NCI-H2171 treated with DMSO at 0.1 percent for 48 hours (cell line): ENCODE measurements around the gene UBAC2.
"Not testable (repeated sequence)": the region's sequence is repeated elsewhere in the genome, so short reads cannot be mapped to it uniquely, and the experiment has no call there.

Source experiments
- DNase-seq: peaks from one replicate; lab custom pipeline; 2025; lab: John Stamatoyannopoulos, UW

UBAC2 gene

DNA sequence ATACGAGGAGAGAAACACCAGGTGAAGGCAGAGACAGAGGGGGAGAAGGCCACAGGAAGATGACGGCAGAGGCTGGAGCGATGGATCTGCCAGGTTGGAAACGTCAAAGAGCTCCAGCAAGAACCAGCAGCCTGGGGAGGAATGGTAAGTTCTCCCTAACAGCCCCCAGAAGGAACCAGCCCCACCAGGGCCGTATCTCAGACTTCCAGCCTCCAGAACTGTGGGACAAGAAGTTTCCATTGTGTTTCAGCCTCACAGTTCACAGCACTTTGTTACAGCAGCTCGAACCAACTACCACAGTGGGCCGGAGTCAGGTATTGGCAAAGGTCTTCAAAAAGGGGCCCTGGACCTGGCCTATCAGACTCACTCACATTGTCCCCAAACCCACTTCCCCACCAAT is 195.8 kb downstream of the UBAC2 start:
- no peak for DNase-seq

GRCh38 chr13:99398071-99398470 is 197.4 kb downstream of the UBAC2 start:
- no peak for DNase-seq

DNA sequence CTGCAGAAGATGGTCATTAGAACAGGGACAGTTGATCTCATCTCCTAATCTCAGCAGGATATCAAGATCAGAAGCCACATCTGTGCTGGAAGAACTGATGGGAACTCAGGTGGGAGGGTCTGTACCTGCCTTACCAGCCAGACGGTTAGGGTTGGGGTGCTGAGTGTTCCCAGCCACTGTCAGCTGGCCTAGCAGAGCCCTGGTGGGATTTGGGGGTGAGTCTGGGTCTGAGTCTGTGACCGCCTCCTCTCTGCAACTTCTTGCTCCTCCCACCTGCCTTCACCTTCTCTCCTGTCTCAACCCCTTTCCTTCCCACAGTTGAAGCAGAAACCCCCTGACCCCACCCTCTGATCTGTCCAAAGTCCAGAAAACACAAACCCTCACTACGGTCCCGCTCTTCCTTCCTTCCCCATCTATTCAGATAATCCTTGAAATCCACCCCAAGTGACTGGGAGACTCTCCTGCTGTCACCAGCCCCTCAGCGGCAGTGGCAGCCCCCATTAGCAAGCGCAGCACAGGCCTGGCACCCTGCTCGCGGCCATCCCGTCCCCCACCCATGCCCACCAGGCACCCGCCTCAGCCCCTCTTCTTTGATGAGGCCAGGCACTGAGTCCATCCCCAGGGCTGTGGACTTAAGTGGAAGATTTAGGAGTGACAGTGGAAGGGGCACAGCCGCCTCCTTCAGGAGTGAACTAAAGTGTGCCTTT is 198.4 kb downstream of the UBAC2 start:
- DNase-seq = no peak

- DNase-seq = no peak
These were observed 198.9 kb downstream of the UBAC2 start for GRCh38 chr13:99399623-99399974.

DNA sequence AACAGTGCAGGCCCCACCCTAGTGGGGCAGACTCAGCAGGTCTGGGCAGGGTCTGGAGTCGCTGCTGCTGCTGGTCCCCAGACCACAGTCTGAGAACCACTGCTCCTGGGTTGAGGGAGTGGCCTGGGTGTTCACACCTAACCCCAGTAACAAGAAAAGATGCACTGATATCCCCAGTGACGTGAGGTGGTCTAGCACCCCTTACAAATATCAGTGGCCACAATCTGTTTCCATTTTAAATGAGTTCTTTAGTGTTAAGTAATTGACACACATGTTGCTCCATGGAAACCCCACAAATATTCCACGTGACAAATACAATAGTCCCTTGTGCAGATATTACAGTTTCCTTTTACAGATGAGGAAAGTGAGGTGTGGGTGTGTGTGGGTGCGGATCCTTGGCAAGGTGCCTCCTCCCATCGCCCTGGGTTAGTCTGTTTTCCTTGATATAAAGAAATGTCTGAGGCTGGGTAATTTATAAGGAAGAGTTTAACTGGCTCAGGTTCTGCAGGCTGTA is 202.9 kb downstream of the UBAC2 start:
- DNase-seq = no peak

- no peak for DNase-seq
These were observed 203.5 kb downstream of the UBAC2 start for GRCh38 chr13:99404005-99404755.

- DNase-seq = no peak
These were observed 205.3 kb downstream of the UBAC2 start for GRCh38 chr13:99405966-99406365.

DNA sequence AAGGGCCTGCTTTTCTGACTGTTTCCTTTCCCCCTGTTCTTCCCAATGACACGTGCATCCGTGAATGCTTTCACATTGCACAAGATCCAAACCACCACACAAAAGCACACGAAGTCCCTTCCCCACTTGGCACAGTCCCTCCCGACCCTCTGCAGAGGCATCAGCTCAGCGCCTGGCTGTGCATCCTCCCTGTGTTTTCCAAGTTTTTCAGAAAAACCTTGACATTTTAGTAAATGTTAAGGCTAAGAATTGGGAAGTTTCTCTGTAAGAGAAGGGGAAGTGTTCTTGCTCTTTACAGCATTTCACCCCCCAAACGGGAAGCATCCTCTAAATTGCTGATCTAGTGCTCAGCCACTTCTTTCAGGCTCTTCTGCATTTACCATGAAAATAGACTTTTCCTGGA is 206.1 kb downstream of the UBAC2 start:
- no peak for DNase-seq

- no peak for DNase-seq
These were observed 207.4 kb downstream of the UBAC2 start for GRCh38 chr13:99407906-99408702.

DNA sequence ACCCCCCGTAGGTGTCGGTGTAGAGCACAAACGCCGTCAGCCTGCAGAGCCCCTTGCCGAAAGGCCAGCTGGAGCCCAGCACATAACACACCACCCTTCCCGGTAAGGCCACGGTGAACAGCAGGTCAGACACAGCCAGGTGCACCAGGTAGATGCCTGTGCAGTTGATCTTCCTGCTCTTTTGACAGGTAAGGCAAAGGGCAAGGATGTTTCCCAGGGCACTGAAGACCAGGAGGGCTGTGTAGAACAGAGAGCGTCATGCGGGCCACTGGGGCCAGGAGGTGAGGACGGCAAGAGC is 208.0 kb downstream of the UBAC2 start:
- no peak for DNase-seq

DNA sequence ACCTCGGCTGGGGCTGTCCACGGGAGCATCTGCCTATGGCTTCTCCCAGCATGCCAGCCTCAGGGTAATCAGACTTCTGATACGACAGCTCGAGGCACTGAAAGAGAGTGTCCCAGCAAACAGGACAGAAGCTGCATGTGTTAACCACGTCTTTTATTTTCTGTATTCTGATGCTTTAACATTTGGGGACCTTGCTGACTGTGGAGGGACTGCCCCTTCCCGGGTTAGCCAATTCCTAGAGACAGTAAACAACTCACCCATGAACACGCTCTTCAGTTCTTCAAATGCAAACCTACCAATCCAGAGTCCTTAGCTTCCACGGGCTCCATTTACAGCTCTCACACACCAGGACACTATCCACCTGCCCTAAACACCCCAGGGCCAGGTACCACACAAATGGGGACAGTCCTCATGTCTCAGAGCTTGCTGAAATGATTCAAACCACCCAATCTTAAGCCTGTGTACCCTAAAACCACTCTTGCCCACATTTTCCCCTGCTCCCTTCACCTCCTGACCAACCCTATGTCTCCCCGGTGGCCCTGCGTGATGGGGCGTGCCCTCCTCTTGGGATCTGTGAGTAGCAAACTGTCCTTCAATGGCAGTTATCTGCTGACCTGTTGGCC is 208.9 kb downstream of the UBAC2 start:
- DNase-seq = not testable (repeated sequence)

DNA sequence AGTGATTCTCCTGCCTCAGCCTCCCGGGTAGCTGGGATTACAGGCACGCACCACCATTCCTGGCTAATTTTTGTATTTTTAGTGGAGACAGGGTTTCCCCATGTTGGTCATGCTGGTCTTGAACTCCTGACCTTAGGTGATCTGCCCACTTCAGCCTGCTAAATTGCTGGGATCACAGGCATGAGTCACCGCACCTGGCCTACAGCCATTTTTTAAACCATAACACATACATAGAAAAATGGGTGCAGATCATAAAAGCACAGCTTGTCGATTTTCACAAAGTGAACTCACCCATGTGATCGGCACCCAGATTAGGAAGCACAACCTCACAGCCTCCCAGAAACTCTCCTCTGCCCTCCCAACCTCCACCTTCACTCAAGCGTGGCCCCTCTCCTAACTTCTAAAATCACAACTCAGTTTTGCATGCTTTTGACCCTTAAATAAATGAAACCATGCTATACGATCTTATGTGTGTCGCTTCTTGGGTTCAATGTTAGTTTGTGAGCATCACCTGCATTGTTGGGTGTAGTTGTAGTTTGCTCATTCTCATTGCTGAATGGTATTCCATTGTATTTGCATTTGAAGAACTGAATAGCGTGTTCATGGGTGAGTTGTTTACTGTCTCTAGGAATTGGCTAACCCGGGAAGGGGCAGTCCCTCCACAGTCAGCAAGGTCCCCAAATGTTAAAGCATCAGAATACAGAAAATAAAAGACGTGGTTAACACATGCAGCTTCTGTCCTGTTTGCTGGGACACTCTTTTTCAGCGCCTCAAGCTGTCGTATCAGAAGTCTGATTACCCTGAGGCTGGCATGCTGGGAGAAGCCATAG is 210.2 kb downstream of the UBAC2 start:
- not testable (repeated sequence) for DNase-seq

DNA sequence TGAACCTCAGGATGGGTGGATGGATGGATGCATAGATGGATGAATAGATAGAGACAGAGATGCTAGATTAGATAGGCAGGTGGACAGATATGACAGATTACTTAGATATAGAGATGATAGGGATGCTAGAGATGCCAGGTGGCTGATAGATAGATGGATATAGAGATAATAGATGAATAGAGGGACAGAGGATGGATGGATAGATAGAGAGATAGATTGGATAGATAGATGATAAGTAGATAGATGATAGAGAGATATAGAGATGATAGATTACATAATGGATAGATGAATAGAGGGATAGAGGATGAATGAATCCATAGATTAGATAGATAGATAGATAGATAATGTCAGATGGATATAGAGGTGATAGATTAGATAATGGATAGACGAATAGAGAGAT is 212.2 kb downstream of the UBAC2 start:
- DNase-seq = no peak

GRCh38 chr13:99414048-99414995 is 213.7 kb downstream of the UBAC2 start:
- no peak for DNase-seq

DNA sequence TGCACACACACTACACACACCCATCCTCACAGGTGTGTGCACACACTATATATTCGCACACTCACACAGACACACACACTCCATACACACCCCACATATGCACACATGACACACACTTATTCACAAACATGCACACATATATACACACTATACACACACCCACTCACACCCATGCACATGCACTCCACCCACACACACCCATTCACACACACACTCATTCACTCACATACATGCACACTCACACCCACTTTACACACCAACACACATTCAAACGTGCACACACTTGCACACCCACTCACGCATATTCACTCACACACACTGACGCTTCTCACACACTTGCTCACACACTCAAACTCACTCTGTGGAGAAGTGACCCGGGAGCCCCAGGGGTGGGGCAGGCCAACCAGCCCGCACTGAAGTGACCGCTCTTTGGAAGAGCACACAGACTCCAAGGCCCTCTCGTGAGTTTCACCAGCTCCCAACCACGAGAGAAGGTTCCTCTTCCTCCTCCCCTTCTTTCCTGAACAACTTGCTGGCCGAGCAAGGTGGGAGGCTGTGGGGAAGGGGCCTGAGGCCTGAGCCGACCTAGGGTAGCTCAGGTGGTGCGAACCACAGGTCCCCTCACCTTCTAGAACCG is 214.5 kb downstream of the UBAC2 start:
- no peak for DNase-seq

GRCh38 chr13:99415851-99416331 is 215.2 kb downstream of the UBAC2 start:
- no peak for DNase-seq

- no peak for DNase-seq
These were observed 215.9 kb downstream of the UBAC2 start for GRCh38 chr13:99416411-99417121.

DNA sequence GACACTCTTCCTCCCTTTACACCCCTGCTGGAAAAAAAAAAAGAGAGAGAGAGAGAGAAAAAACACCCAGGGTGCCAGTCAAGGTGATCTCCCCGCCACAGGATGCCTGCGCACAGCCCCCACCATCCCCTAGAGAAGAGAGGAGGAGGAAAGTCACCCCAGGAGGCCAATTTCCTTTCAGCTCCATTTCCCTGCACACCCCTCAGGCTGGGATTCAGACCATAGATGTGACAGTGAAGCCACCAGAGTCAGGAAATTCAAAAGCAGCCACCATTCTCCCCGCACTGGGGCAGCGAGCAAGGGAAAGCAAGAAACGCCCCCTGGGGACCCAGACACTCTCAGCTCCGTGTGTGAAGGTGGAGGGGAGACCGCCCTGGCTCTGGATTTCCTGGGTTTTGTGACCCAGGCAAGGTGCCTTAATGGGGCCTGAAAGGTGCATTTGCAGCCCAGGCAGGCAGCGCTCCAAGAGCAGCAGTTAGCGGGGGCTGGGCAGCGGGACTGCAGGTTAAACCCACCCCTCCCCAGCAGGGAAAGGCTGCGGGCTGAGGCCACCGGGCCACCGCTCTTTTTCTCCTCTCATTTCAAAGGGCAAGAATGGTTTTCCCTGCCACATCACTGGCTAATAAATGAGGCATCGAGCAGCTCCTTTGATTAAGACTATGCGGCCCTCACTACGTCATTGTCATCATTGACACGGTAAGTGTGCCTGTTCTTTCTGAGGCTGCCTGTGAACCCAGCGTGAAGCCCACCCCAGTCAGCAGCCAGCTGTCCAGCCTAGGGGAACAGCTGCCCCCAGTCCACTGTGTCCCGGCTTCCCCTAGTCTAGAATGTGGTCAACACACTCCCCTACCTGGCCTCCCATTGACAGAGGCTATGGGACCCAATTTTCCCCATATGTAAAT is 216.8 kb downstream of the UBAC2 start:
- DNase-seq = no peak
